Measurements from ENCODE around the gene TMEFF1.

The TMEFF1 gene

DNA sequence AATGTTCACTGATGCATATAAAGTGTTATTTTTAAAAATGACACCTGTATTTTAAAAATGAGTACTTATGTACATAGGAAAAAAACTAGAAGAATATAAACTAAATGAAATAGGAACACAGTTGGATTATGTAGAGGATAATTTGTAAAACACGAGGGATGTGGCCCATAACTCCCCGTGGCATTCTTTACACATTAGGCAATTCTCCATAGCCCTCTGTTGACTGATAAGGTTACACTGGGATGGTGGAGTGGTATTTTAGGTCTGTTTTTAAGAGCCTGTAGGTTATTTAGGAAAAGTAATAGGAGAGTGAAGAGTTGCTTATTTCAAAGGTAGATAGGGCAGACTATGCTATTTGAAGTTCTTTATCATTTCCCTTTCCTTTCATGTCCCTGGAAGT lies 106.7 kb downstream of the TMEFF1 start:
- DNase-seq, result no peak

GRCh38 chr9:100580257-100580656 lies 107.3 kb downstream of the TMEFF1 start:
- DNase-seq, result no peak

DNA sequence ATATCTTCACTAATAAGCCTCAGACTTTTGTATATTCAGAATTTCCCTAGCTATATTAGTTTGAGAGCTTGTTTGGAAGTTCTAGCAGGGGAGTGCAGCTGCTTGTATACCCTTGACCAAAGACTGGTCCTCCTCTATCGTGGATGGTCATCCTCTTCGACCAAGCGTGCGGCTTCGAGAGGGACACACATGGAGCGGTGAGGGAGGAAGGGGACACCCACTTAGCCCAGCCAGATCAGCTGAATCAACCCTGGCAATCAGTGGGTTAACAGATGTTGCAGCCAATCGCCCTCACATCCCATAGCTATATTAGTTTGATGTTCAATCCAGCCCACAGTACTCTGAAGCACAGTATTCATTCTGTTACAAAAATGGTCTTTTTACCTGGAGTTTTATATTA lies 108.1 kb downstream of the TMEFF1 start:
- DNase-seq, result no peak

GRCh38 chr9:100581661-100582060 lies 108.7 kb downstream of the TMEFF1 start:
- no peak for DNase-seq

DNA sequence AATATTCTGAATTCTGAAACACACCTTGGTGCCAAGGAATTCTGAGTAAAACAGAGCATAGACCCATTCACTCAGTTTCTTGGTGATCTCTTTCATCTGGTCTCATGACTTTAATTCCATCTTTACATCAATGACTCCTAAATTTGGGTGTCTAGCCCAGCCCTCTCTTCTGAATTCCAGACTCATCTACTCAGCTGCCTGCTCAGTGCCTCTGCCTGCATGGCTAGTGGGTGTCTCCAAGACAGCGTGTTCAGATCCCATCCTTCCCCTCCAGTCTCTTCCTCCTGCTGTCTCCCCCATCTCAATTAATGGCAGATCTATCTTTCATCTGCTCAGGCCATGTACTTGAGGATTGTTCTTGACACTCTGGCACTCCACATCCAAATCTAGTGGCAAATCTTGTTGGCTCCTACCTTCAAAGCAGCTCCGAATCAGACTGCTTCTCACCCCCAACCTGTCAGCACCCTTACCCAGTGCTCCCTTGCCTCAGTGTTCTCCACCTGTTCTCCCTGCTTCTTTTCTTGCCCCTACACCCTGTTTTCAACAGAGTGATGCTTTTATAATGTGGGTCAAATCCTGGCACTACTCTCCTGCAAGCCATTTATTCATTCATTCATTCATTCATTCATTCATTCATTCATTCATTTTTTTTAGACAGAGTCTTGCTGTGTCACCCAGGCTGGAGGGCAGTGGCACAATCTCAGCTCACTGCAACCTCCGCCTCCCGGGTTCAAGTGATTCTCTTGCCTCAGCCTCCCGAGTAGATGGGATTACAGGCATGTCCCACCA lies 110.3 kb downstream of the TMEFF1 start:
- DNase-seq, result no peak

- no peak for DNase-seq
Measured at GRCh38 chr9:100584951-100585350, 112.0 kb downstream of the TMEFF1 start.

GRCh38 chr9:100586093-100586492 lies 113.1 kb downstream of the TMEFF1 start:
- no peak for DNase-seq

DNA sequence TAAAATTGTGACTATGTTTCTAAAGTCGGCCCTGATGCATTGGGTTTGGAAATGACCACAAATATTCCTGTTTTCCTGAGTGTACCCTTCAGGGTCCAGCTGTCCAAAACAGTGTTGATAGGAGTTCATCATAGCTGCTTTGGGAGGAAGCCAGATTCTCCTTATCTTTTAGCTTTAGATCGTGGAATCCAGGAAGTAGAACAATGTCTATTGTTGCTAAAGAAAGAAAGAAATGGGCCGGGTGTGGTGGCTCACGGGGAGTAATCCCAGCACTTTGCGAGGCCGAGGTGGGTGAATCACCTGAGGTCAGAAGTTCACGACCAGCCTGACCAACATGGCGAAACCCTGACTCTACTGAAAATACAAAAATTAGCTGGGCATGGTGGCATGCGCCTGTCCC lies 114.4 kb downstream of the TMEFF1 start:
- no peak for DNase-seq

DNA sequence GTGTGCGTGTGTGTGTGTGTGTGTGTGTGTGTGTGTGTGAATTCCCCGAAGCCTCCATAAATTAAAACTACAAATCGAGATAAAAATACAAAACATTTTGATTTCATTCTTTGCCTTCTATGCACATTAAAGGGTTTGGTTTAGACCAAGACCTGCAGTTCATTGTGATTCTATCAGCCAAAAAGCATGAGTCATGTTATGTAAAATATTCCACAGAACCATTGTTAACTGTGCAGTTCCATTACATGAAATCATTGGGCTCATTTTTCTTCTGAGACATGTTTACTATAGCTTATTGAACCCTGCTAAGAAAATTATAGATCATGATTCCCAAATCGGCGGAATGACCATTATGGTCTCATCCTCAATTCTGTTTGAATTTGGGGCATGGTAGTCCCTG lies 116.6 kb downstream of the TMEFF1 start:
- DNase-seq, result no peak

GRCh38 chr9:100590481-100590880 lies 117.5 kb downstream of the TMEFF1 start:
- no peak for DNase-seq

GRCh38 chr9:100591139-100591538 lies 118.2 kb downstream of the TMEFF1 start:
- no peak for DNase-seq

- no peak for DNase-seq
Measured at GRCh38 chr9:100591639-100592412, 118.9 kb downstream of the TMEFF1 start.

- no peak for DNase-seq
Measured at GRCh38 chr9:100595391-100596199, 122.6 kb downstream of the TMEFF1 start.

- DNase-seq, result no peak
Measured at GRCh38 chr9:100597236-100597635, 124.3 kb downstream of the TMEFF1 start.

DNA sequence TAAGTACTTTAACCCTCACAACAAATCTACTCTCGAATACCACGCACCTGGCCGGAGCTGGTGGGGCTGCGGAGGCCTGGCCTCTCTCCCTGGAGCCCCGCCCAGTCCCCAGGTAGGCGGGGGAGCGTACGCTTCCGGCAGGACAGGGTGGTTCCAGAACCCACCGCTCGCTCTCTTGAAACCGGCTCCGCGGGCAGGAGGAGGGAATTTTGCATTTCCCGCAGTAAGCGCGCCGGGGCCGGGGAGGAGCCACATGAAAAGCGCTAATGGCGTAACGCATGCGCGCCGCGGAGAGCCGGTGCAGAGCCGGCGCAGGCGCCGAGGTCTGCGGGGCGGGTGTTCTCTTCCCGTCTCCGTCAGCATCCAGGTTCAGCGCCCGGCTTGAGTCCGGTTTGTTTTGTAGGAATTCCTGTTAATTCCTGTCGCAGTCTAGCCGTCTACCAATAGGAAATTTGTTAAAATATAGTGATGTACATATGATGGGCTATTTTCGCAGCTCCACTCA lies 125.7 kb downstream of the TMEFF1 start:
- DNase-seq, result no peak

DNA sequence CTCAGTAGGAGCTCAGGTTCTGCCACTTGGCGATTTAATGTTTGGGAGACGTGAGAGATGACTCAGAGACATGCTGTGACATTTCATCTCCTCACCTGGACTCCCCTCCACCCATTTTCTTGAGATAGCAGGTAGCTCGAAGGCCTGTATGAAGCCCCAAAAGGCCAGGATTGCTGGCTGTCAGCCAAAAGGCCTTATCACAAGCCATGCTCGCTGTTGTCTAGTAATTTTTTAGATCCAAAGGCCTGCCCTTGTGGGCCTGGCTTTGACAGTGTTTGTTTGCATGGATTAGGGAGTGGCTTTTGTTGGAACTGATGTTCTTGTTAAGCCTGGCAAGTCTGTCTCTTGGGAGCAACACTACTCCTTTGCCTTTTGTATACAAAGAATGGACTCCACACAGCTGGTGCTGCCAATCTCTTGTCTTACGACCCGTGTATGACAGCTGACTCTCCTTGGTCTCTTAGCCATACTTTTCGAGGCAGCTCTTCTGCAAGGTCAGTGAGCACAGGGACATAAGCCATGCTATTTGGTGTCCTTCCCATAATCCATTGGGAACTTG lies 127.7 kb downstream of the TMEFF1 start:
- DNase-seq, result no peak

DNA sequence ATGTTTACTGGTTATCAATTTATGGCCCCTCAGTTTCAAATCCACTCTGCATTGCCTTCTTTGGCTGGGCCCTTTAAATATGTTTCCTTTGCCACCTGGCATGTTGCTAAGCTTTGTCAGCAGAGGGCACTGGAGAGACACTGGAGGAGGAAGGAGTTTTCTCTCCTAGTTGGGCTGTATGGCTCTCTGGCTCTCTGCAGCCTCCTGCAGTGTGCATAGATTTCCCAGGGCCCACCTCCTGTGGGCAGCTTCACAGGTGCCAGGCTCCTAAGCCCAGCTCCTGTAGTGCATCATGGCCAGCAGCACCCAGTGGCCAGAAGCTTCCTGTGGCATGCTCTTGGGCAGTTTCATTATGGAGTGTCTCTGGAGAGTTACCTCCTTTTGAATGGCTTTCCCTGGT lies 128.3 kb downstream of the TMEFF1 start:
- no peak for DNase-seq

DNA sequence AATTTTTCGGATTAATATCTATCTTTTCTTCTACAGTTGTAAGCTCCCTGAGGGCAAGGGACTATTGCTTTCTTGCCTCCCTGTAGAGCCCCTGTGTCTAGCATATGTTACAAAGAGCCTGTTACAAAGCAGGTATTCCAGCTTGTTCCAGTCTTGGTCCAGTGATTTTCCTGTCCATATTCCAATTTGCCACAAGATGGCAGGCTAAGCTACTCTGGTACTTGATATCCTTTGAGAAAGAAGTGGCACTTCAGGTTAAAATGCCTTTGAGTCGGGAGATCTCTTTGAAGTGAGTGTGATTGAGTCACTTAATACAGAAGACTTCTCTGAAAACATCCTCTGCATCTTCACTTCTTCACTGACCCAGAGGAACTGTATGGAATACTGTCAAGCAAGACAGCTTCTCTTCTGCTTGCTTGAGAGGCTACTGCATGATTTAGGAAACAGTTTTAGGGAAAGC lies 129.4 kb downstream of the TMEFF1 start:
- DNase-seq, result no peak

DNA sequence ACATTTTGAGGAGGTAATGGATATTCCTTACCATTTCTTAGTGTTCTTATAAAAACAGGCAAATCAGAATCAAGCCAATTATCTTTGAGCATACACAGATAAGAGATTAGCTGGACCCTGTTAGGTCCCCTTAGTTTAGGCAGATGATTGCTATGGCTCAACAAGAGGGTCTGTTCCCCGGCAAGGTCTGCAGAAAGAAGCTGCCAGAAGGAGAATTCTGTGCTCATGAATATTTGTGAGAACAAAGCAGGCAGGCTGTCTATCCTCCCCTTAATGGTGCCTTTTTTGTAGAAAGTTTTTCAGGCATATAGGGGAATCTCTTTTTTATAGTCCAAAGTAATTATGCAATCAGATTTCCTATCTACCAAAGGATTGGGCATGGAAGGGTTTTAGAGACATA lies 132.5 kb downstream of the TMEFF1 start:
- DNase-seq, result no peak

GRCh38 chr9:100619194-100619593 lies 146.2 kb downstream of the TMEFF1 start:
- DNase-seq, result no peak

DNA sequence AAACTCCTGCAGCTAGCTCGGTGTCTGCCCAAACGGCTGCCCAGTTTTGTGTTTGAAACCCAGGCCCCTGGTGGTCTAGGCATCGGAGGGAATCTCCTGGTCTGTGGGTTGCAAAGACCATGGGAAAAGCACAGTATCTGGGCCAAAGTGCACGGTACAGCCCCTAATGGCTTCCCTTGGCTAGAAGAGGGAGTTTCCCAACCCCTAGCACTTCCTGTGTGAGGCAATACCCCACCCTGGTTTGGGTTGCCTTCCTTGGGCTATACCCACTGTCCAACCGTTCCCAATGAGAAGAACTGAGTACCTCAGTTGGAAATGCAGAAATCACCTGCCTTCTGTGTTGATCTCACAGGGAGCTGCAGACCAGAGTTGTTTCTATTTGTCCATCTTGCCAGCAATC lies 146.7 kb downstream of the TMEFF1 start:
- no peak for DNase-seq

GRCh38 chr9:100623969-100624368 lies 151.0 kb downstream of the TMEFF1 start:
- no peak for DNase-seq

DNA sequence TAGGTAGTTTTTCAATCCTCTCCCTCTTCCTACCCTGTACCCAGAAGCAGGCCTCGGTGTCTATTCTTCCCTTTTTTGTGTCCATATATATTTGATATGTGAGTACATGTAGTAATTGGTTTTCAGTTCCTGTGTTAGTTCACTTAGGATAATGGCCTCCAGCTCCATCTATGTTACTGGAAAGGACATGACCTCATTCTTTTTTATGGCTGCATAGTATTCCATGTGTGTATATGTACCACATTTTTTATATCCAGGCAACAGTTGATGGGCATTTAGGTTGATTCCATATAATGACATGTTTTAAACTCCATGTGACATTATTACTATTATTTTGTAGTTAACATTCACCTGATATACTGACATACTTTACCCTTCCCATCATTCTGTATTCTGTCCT lies 154.0 kb downstream of the TMEFF1 start:
- no peak for DNase-seq
